Lung (tissue), 12 donors: ENCODE data around the gene CCDC40. TPM values are rescaled to one million over a fixed set of nuclear protein-coding genes. Genes with fewer than 3 reads are reported as not detected.

ENCODE experiments used
- ATAC-seq: fragments of 200-7000 bp; cut with Tn5 transposase; one replicate; pipeline ENCODE4 v1.9.1; 2020; ENCODE audit warnings: moderate number of reproducible peaks; ENCODE audit not compliant: insufficient read depth, low FRiP score
- DNase-seq, 3 donors: peaks; one replicate each; pipeline ENCODE4 v3.0.0-alpha.2; 2013 to 2017
- H3K27ac ChIP-seq, 2 donors: one replicate each; pipeline ENCODE4 v1.5.1; 2013; ENCODE audit warnings: mild to moderate bottlenecking in 2 of 2, moderate library complexity in 2 of 2, control low read depth in 1 of 2, inconsistent platforms in 1 of 2, low read depth in 1 of 2, low read length in 1 of 2
- H3K27me3 ChIP-seq, 3 donors: one replicate each; pipeline ENCODE4 v1.5.1; 2013; ENCODE audit warnings: low read length in 2 of 3; ENCODE audit not compliant: control insufficient read depth in 3 of 3, insufficient read depth in 3 of 3
- H3K36me3 ChIP-seq, 4 donors: one replicate each; pipeline ENCODE4 v1.5.1; 2013; ENCODE audit warnings: low read length in 4 of 4, mild to moderate bottlenecking in 1 of 4, moderate library complexity in 1 of 4; ENCODE audit not compliant: control insufficient read depth in 4 of 4, insufficient read depth in 4 of 4
- H3K4me1 ChIP-seq, 5 donors: one replicate each; pipeline ENCODE4 v1.5.1; 2013; ENCODE audit warnings: low read length in 5 of 5, mild to moderate bottlenecking in 2 of 5, moderate library complexity in 1 of 5; ENCODE audit not compliant: control insufficient read depth in 5 of 5, insufficient read depth in 5 of 5
- H3K4me3 ChIP-seq: one replicate; pipeline ENCODE4 v1.5.1; 2013; ENCODE audit warnings: mild to moderate bottlenecking, control low read depth, moderate library complexity
- H3K9ac ChIP-seq, 2 donors: one replicate each; pipeline ENCODE4 v1.5.1; 2013; ENCODE audit warnings: low read length in 2 of 2, control low read depth in 1 of 2; ENCODE audit not compliant: insufficient read depth in 1 of 2
- H3K9me3 ChIP-seq, 4 donors: one replicate each; pipeline ENCODE4 v1.5.1; 2013; ENCODE audit warnings: low read length in 3 of 4, mild to moderate bottlenecking in 1 of 4, moderate library complexity in 1 of 4; ENCODE audit not compliant: control insufficient read depth in 4 of 4, insufficient read depth in 3 of 4
- WGBS, 2 donors: extraction: QIAGEN DNeasy Blood & Tissue Kit; methylation state at CpG; one replicate each; pipeline ENCODE4 v1.1.7; 2013; 5-methylcytosine and 5-hydroxymethylcytosine counted together
- polyA plus RNA-seq, 2 donors: library from polyadenylated mRNA; stranded (reverse); fragments of 200-250 nt; gene quantifications; one replicate each; pipeline ENCODE4 v1.2.1, GENCODE V29; 2013
- total RNA-seq, 2 donors: library from RNA; depleted of rRNA in 1 of 2; stranded (reverse); fragments of >200 nt in 1 of 2; gene quantifications; one replicate each; pipeline ENCODE4 v1.2.1, GENCODE V29; 2014 to 2021
- TF ChIP-seq, protein P1 (sequence below): IDR thresholded peaks from 2 replicates; pipeline ENCODE4 v1.5.1; 2012; ENCODE audit warnings: mild to moderate bottlenecking; ENCODE audit errors: control extremely low read depth, extremely low read depth
- donor health status: control.
- donor health status: control.
- donor health status: Bipolar disorder and iron deficiency.
- donor health status: healthy.
- donor health status: DM: yes; HTN: yes; CAD: no.

The CCDC40 gene
- total and polyA plus RNA-seq, 4 donors: 6.0 to 34.5 (median 7.3) TPM

DNA sequence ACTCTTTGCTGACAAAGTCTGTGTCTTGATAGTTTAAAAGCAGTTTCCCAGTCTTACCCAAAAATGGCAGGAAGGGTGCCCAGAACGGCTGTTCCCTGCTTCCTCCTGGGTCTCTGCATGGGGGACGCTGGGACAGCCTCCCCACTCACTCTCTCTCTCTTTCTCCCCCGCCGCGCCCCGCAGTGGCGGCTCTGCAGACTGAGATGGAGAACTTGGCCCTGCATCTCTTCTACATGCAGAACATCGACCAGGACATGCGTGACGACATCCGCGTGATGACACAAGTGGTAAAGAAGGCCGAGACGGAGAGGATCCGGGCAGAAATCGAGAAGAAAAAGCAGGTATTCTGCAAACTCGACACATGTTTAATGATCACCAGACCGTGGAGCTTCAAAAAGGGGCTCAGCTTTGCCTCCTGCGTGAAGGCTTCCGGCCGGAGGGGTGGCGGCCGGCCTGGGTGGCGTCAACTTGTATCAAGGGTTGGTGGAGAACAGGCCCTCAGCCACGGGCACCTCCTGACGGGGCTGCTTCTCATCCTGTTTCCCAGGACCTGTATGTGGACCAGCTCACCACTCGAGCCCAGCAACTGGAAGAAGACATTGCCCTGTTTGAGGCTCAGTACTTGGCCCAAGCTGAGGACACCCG, 22.0 kb downstream of the CCDC40 start:
- peaks cover 0 to 2% (median under 1%) of the 10 kb centered on the region in 4 donors for H3K36me3 ChIP-seq
- peaks cover 0 to 5% (median 0%) of the 10 kb centered on the region in 5 donors for H3K4me1 ChIP-seq
- TF ChIP-seq, protein P1, sequence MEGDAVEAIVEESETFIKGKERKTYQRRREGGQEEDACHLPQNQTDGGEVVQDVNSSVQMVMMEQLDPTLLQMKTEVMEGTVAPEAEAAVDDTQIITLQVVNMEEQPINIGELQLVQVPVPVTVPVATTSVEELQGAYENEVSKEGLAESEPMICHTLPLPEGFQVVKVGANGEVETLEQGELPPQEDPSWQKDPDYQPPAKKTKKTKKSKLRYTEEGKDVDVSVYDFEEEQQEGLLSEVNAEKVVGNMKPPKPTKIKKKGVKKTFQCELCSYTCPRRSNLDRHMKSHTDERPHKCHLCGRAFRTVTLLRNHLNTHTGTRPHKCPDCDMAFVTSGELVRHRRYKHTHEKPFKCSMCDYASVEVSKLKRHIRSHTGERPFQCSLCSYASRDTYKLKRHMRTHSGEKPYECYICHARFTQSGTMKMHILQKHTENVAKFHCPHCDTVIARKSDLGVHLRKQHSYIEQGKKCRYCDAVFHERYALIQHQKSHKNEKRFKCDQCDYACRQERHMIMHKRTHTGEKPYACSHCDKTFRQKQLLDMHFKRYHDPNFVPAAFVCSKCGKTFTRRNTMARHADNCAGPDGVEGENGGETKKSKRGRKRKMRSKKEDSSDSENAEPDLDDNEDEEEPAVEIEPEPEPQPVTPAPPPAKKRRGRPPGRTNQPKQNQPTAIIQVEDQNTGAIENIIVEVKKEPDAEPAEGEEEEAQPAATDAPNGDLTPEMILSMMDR: no peak
- no peaks in the 10 kb centered on the region for H3K9me3 ChIP-seq
- no peak for ATAC-seq
- WGBS, 2 donors: 94 to 96% methylated on average over 28 of the region's 28 CpGs
- no peak overlapping the region for H3K27ac ChIP-seq
- no peak overlapping the region for H3K4me3 ChIP-seq
- DNase-seq: no peak
- H3K27me3 ChIP-seq: no peaks in the 10 kb centered on the region
- H3K9ac ChIP-seq: no peak overlapping the region

DNA sequence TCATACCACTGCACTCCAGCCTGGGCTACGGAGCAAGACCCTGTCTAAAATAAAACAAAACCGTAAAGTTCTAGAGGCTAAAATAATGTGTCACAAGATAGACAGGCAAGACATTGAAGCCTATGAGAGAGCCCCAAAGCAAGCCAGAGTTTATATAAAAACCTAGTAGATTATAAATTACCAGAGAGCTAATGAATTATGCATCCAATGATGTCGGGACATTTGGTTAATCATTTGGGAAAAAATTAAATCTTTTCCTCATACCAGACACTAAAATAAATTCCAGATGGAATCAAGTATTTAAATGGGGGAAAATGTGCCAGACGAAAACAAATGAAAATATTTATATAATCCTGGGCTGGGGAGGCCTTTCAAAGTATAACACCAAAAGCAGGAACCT, 24.2 kb downstream of the CCDC40 start:
- WGBS, 2 donors: 74 to 90% methylated on average over 4 of the region's 4 CpGs
- DNase-seq: no peak

DNA sequence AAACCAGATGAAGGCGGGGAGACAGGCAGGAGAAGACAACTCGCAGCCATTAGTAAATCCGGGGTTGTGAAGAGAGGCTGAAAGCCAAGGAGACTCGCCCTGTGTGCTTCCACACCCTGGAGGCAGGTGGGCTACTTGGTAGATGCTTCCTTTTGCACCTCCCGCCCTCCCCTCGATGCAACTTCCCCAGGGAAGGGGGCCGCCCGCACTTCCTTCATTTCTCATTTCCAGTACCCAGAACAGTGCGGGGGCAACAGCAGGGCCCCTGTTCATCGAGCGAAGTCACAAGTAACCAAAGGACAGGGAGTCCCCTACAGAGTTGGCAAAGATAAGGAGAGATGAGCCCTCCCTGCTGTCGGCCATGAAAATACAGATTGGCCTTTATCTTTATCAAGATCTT, 25.0 kb downstream of the CCDC40 start:
- Histone ChIP-seq H3K27me3 (no peaks in the 10 kb centered on the region), H3K9me3 (no peaks in the 10 kb centered on the region), H3K36me3 (peaks cover 0 to 2% (median under 1%) of the 10 kb centered on the region in 4 donors), H3K27ac (no peak overlapping the region), H3K4me3 (no peak overlapping the region), H3K9ac (no peak overlapping the region), H3K4me1 (peaks cover 0 to 4% (median 0%) of the 10 kb centered on the region in 5 donors)
- 77 to 87% methylated on average over 12 of the region's 12 CpGs for WGBS, 2 donors
- TF ChIP-seq, protein P1: no peak
- ATAC-seq (no peak), DNase-seq (no peak)

More for the DNA sequence above, 24.2 kb downstream of the CCDC40 start:
- Histone ChIP-seq H3K4me1 (peaks cover 0 to 4% (median 0%) of the 10 kb centered on the region in 5 donors), H3K9ac (no peak overlapping the region), H3K9me3 (no peaks in the 10 kb centered on the region), H3K27me3 (no peaks in the 10 kb centered on the region), H3K27ac (no peak overlapping the region), H3K36me3 (peaks cover 0 to 2% (median under 1%) of the 10 kb centered on the region in 4 donors), H3K4me3 (no peak overlapping the region)
- TF ChIP-seq, protein P1: no peak
- ATAC-seq: no peak
